Measurements from ENCODE around the gene RNASET2. TPM values are rescaled to one million over a fixed set of nuclear protein-coding genes. Genes with fewer than 3 reads are reported as not detected.

RNASET2 gene
- total and polyA plus RNA-seq, 2 of the 13 experiments (the other 11 are each of a cell fraction or from before 2014, with no cell fraction given) = 44.6 to 597 TPM

GRCh38 chr6:166879594-166879993 is 76.8 kb downstream of the RNASET2 start:
- TF ChIP-seq MAFK (conservative IDR thresholded peaks at IDR 0.05 in 1 of 2, IDR thresholded peaks at IDR 0.05 in 1 of 2; ENCODE audit: low read length in 2 of 2) (peak; percentile 29 to 58; a peak in 2 of 4 replicates), ZNF12 (CRISPR knock-in tag; IDR thresholded peaks at IDR 0.05) (no peak), PRDM4 (CRISPR knock-in tag; IDR thresholded peaks at IDR 0.05; ENCODE audit: borderline replicate concordance) (no peak), ZNF576 (CRISPR knock-in tag; IDR thresholded peaks at IDR 0.05) (no peak)
- Histone ChIP-seq H3K9me3 (ENCODE audit: low read length) (no peaks in the 10 kb centered on the region), H3K9ac (ENCODE audit: insufficient read depth, low read depth, low read length) (no peak overlapping the region), H3K79me2 (ENCODE audit: insufficient read depth, low read length) (no peaks in the 10 kb centered on the region), H3K27me3 (ENCODE audit: control insufficient read depth in 1 of 2, insufficient read depth in 2 of 2, low read length in 2 of 2) (no peaks in the 10 kb centered on the region), H2AFZ (ENCODE audit: low read length) (no peak overlapping the region), H3K27ac (ENCODE audit: extremely low read length, insufficient read depth, low read length) (no peak overlapping the region), H4K20me1 (ENCODE audit: insufficient read depth, low read length) (no peaks in the 10 kb centered on the region), H3K4me2 (ENCODE audit: low read depth, low read length) (no peak overlapping the region), H3K4me1 (ENCODE audit: insufficient read depth, low read length) (no peaks in the 10 kb centered on the region), H3K4me3 (replicated peaks in 1 of 3; ENCODE audit: insufficient read depth in 1 of 3, low read depth in 2 of 3, low read length in 3 of 3) (no peak overlapping the region), H3K36me3 (replicated peaks in 1 of 2; ENCODE audit: control insufficient read depth in 1 of 2, insufficient read depth in 2 of 2, low read length in 2 of 2) (no peaks in the 10 kb centered on the region)
- intact Hi-C loops (cut with micrococcal nuclease; ENCODE audit: unreplicated experiment) = no loop called here
- FAIRE-seq = no peak
- ChIA-PET POLR2A (no interaction called here), CTCF (ENCODE audit: low intra/inter-chr PET ratio, low total read pairs) (no interaction called here)
- no peak for ATAC-seq
- BruUV-seq (replicated peaks) = no TSS peak
- in situ Hi-C loops (cut with HindIII; ENCODE audit: extremely low pct_ligation_motif_present, low pct_unique_long_range_greater_than_20kb) = no loop called here
- WGBS (ENCODE audit: low lambda C conversion rate) = 90% methylated on average over 1 of the region's 1 CpG
- DNase-seq (ENCODE audit: low spot score) = no peak

Small RNA genes lying within 50 kb of the gene (microRNA-seq; reads per million reads assigned to microRNA genes)
- gene MIR3939 = 3.7 reads per million, percentile 25 among the genes with 10 or more reads in this experiment

Small RNA genes lying within 50 kb of the gene (small RNA-seq; reads per million reads assigned to genes)
- gene MIR3939 (ENCODE audit: insufficient read depth in 2 of 3, insufficient read length in 3 of 3, low read depth in 2 of 3, low replicate concordance in 1 of 3) = 0 reads per million in 3 experiments

Other genes starting within 250 kb of the RNASET2 start
- 73.9 and 88.4 TPM in 2 replicates for gene CEP43, start 42.8 kb upstream of the RNASET2 start, total RNA-seq (2016; rRNA removed; fragmentation: Illumina TruSeq; extraction: Trizol)
- gene CEP43, start 42.8 kb upstream of the RNASET2 start, polyA plus RNA-seq (2011; rRNA removed) = 20.7 and 29.3 TPM in 2 replicates
- 4.2 and 4.5 TPM in 2 replicates for gene CCR6, start 166.5 kb upstream of the RNASET2 start, total RNA-seq (2016; rRNA removed; fragmentation: Illumina TruSeq; extraction: Trizol)
- gene CCR6, start 166.5 kb upstream of the RNASET2 start, polyA plus RNA-seq (2011; rRNA removed) = 8.7 and 11.3 TPM in 2 replicates
- not detected in 2 replicates for gene GPR31, start 201.4 kb upstream of the RNASET2 start, total RNA-seq (2016; rRNA removed; fragmentation: Illumina TruSeq; extraction: Trizol)
- gene GPR31, start 201.4 kb upstream of the RNASET2 start, polyA plus RNA-seq (2011; rRNA removed) = not detected in 2 replicates

Data from HepG2 (cell line).